Body of pancreas (tissue), 4 donors: Measurements from ENCODE around the gene DENND4A. TPM values are rescaled to one million over a fixed set of nuclear protein-coding genes. Genes with fewer than 3 reads are reported as not detected.
"Not testable (repeated sequence)": the region's sequence is repeated elsewhere in the genome, so short reads cannot be mapped to it uniquely, and the experiment has no call there.

Experiments used
- ATAC-seq: fragments of 150-250 bp; one replicate; pipeline ENCODE4 v1.9.1; 2016
- DNase-seq, 4 donors: peaks; one replicate each; pipeline ENCODE4 v3.0.0-alpha.2; 2019
- H3K27ac ChIP-seq, 4 donors: fragments of 200-600 bp; sonication (generic); 1 replicate in 3 of 4; 2 replicates in 1 of 4; pipeline versions ENCODE4 v1.5.1 to v1.6.1; 2016 to 2019; ENCODE audit warnings: mild to moderate bottlenecking in 1 of 4, mixed read lengths in 1 of 4, moderate library complexity in 1 of 4
- H3K27me3 ChIP-seq, 2 donors: fragments of 200-600 bp; sonication (generic); one replicate each; pipeline ENCODE4 v1.6.0; 2016; ENCODE audit warnings: mild to moderate bottlenecking in 1 of 2
- H3K36me3 ChIP-seq, 2 donors: fragments of 200-600 bp; sonication (generic); replicated peaks in 1 of 2; 2 replicates each; pipeline ENCODE4 v1.5.1; 2016; ENCODE audit warnings: low read depth in 2 of 2; ENCODE audit not compliant: insufficient read depth in 1 of 2
- H3K4me1 ChIP-seq: fragments of 200-600 bp; sonication (generic); one replicate; pipeline ENCODE4 v1.6.0; 2016
- H3K4me3 ChIP-seq, 2 donors: fragments of 200-600 bp; sonication (generic); 1 replicate in 1 of 2; 2 replicates in 1 of 2; pipeline ENCODE4 v1.5.1; 2016 to 2019
- H3K9me3 ChIP-seq, 3 donors: fragments of 200-600 bp; sonication (generic); 1 replicate in 2 of 3; 2 replicates in 1 of 3; pipeline ENCODE4 v1.5.1; 2016
- CTCF ChIP-seq, 7 experiments: fragments of 450-650 bp in 4 of 7; fragments of 200-600 bp in 3 of 7; sonication (generic) in 3 of 7; IDR thresholded peaks; one replicate each; pipeline ENCODE4 v1.5.1; 2016 to 2019; ENCODE audit warnings: antibody characterized with exemption in 7 of 7
- POLR2A ChIP-seq, 3 donors: fragments of 450-650 bp; IDR thresholded peaks; one replicate each; pipeline ENCODE4 v1.6.1; 2016; ENCODE audit warnings: antibody characterized with exemption in 3 of 3, mild to moderate bottlenecking in 2 of 3
- WGBS, 2 donors: methylation state at CpG; one replicate each; pipeline ENCODE4 v1.1.5; 2017; 5-methylcytosine and 5-hydroxymethylcytosine counted together
- intact Hi-C: fragments of 100-400 bp; cut with DNase I; formaldehyde crosslinking; loops from one replicate; pipeline ENCODE4 v1.15.1; 2023
- total RNA-seq, 2 donors: library from RNA; depleted of rRNA; stranded (reverse); fragments of >200 nt; gene quantifications; one replicate each; pipeline ENCODE4 v1.1.0, GENCODE V29; 2016

The DENND4A gene
- total RNA-seq, 2 donors from 2014 or later: 45.7 to 59.3 TPM

- H3K36me3 ChIP-seq: no peaks in the 10 kb centered on the region
- ATAC-seq (no peak), DNase-seq (no peak)
- H3K9me3 ChIP-seq: no peaks in the 10 kb centered on the region
- intact Hi-C loops: no loop called here
- no peak overlapping the region for H3K27ac ChIP-seq
- WGBS, 2 donors: 87 to 94% methylated on average over 1 of the region's 1 CpG
- H3K4me1 ChIP-seq: no peaks in the 10 kb centered on the region
- no peak for TF ChIP-seq POLR2A (IDR thresholded peaks at IDR 0.05)
- TF ChIP-seq CTCF (IDR thresholded peaks at IDR 0.05): no peak
- H3K4me3 ChIP-seq: no peak overlapping the region
- no peaks in the 10 kb centered on the region for H3K27me3 ChIP-seq
These were observed 48.3 kb downstream of the DENND4A start for GRCh38 chr15:65743637-65744252.

- Histone ChIP-seq H3K4me3 (no peak overlapping the region), H3K27me3 (no peaks in the 10 kb centered on the region), H3K4me1 (no peaks in the 10 kb centered on the region), H3K27ac (no peak overlapping the region), H3K9me3 (no peaks in the 10 kb centered on the region), H3K36me3 (peaks cover 0 to 5% of the 10 kb centered on the region in 2 donors)
- no peak for DNase-seq
- no peak for ATAC-seq
- no peak for TF ChIP-seq POLR2A (IDR thresholded peaks at IDR 0.05)
- intact Hi-C loops: no loop called here
- 90 to 93% methylated on average over 5 of the region's 5 CpGs for WGBS, 2 donors
These were observed 51.9 kb downstream of the DENND4A start for GRCh38 chr15:65740148-65740547.

GRCh38 chr15:65738649-65739048 is 53.4 kb downstream of the DENND4A start:
- ATAC-seq (no peak), DNase-seq (no peak)
- Histone ChIP-seq H3K36me3 (peaks cover 0 to 5% of the 10 kb centered on the region in 2 donors), H3K27me3 (no peaks in the 10 kb centered on the region), H3K4me3 (no peak overlapping the region), H3K4me1 (no peaks in the 10 kb centered on the region), H3K9me3 (no peaks in the 10 kb centered on the region), H3K27ac (no peak overlapping the region)
- no peak for TF ChIP-seq CTCF (IDR thresholded peaks at IDR 0.05)
- 48 to 64% methylated on average over 1 of the region's 1 CpG for WGBS, 2 donors
- intact Hi-C loops: no loop called here

- H3K9me3 ChIP-seq, intact Hi-C loops, H3K27ac ChIP-seq, DNase-seq, H3K4me3 ChIP-seq, ATAC-seq, H3K4me1 ChIP-seq, H3K27me3 ChIP-seq: not testable (repeated sequence)
- peaks cover 0 to 14% of the 10 kb centered on the region in 2 donors for H3K36me3 ChIP-seq
- 73 to 86% methylated on average over 4 of the region's 4 CpGs for WGBS, 2 donors
These were observed 58.5 kb downstream of the DENND4A start for GRCh38 chr15:65733599-65733998.

GRCh38 chr15:65732698-65733097 is 59.4 kb downstream of the DENND4A start:
- Histone ChIP-seq H3K9me3 (no peaks in the 10 kb centered on the region), H3K27ac (no peak overlapping the region), H3K4me3 (no peak overlapping the region), H3K36me3 (peaks cover 0 to 16% of the 10 kb centered on the region in 2 donors), H3K27me3 (no peaks in the 10 kb centered on the region), H3K4me1 (no peaks in the 10 kb centered on the region)
- DNase-seq: no peak
- intact Hi-C loops: no loop called here
- no peak for ATAC-seq
- TF ChIP-seq POLR2A (IDR thresholded peaks at IDR 0.05) (no peak), CTCF (IDR thresholded peaks at IDR 0.05) (no peak)
- WGBS, 2 donors: 86 to 89% methylated on average over 2 of the region's 2 CpGs

- no peak for DNase-seq
- Histone ChIP-seq H3K36me3 (peaks cover 0 to 16% of the 10 kb centered on the region in 2 donors), H3K27ac (no peak overlapping the region), H3K27me3 (no peaks in the 10 kb centered on the region), H3K9me3 (no peaks in the 10 kb centered on the region), H3K4me1 (no peaks in the 10 kb centered on the region), H3K4me3 (no peak overlapping the region)
- ATAC-seq: no peak
- intact Hi-C loops: no loop called here
- no peak for TF ChIP-seq CTCF (IDR thresholded peaks at IDR 0.05)
- no peak for TF ChIP-seq POLR2A (IDR thresholded peaks at IDR 0.05)
These were observed 60.2 kb downstream of the DENND4A start for GRCh38 chr15:65731926-65732325.
